Right lobe of liver (tissue), 6 donors: Measurements from ENCODE around the gene IFNA14. TPM values are rescaled to one million over a fixed set of nuclear protein-coding genes. Genes with fewer than 3 reads are reported as not detected.

Experiments used
- ATAC-seq, 4 donors: fragments of 200-7000 bp; cut with Tn5 transposase; one replicate each; pipeline ENCODE4 v1.9.1; 2020; ENCODE audit warnings: mild to moderate bottlenecking in 4 of 4, moderate library complexity in 4 of 4
- DNase-seq, 3 donors: peaks; one replicate each; pipeline ENCODE4 v3.0.0-alpha.2; 2020
- H3K27ac ChIP-seq, 3 donors: fragments of 200-600 bp; one replicate each; pipeline ENCODE4 v1.8.0; 2022
- H3K27me3 ChIP-seq, 2 donors: fragments of 200-600 bp; one replicate each; pipeline ENCODE4 v1.8.0; 2022
- H3K36me3 ChIP-seq, 4 donors: fragments of 200-600 bp; sonication (generic) in 1 of 4; one replicate each; pipeline versions ENCODE4 v1.5.1 to v1.8.0; 2017 to 2022; ENCODE audit warnings: control low read depth in 1 of 4
- H3K4me1 ChIP-seq, 4 donors: fragments of 200-600 bp; sonication (generic) in 1 of 4; one replicate each; pipeline versions ENCODE4 v1.5.1 to v1.8.0; 2017 to 2022; ENCODE audit warnings: control low read depth in 1 of 4
- H3K4me3 ChIP-seq, 3 donors: fragments of 200-600 bp; one replicate each; pipeline ENCODE4 v1.8.0; 2022
- H3K9me3 ChIP-seq, 4 donors: fragments of 200-600 bp; sonication (generic) in 1 of 4; one replicate each; pipeline versions ENCODE4 v1.5.1 to v1.8.0; 2017 to 2022; ENCODE audit warnings: control low read depth in 1 of 4
- CTCF ChIP-seq, 4 donors: fragments of 200-600 bp in 3 of 4; fragments of 450-650 bp in 1 of 4; IDR thresholded peaks; one replicate each; pipeline versions ENCODE4 v1.5.1 to v1.8.0; 2016 to 2022; ENCODE audit warnings: antibody characterized with exemption in 4 of 4, mild to moderate bottlenecking in 2 of 4
- POLR2A ChIP-seq: fragments of 450-650 bp; IDR thresholded peaks from one replicate; pipeline ENCODE4 v1.6.1; 2017; ENCODE audit warnings: antibody characterized with exemption, mild to moderate bottlenecking
- WGBS: methylation state at CpG from one replicate; pipeline ENCODE4 v1.1.6; 2018; ENCODE audit warnings: low coverage, low lambda C conversion rate; ENCODE audit not compliant: insufficient coverage; ENCODE audit errors: missing lambda C conversion rate; 5-methylcytosine and 5-hydroxymethylcytosine counted together
- intact Hi-C, 2 donors: fragments of 100-400 bp; cut with DNase I; formaldehyde crosslinking; loops; one replicate each; pipeline versions ENCODE4 v1.11.2 to v1.14.1; 2022
- long read RNA-seq: library from polyadenylated mRNA; unstranded; transcript quantifications from one replicate; pipeline ENCODE4 v2.0.0, GENCODE V29; 2019
- total RNA-seq, 6 experiments: library from RNA; depleted of rRNA in 2 of 6; stranded (reverse); fragments of >200 nt in 2 of 6; fragmentation: NEBNext Ultra II Directional in 3 of 6; extraction: Animal tissue kit (Norgen Biotek cat#: 25700) in 3 of 6; gene quantifications; one replicate each; pipeline versions ENCODE4 v1.1.0 to v1.2.4, GENCODE V29; 2016 to 2023
- donor health status: DM: no; HTN: yes; CAD: no.
- donor health status: DM: no; HTN: no; CAD: no.
- donor health status: DM: no; HTN: no; CAD: no.
- donor health status: DM: no; HTN: yes; CAD: no.
- donor health status: DM: no; HTN: yes; CAD: no.

Gene IFNA14
- total RNA-seq: not detected
- long read RNA-seq: 0 reads

GRCh38 chr9:21239911-21240310 is at the start of gene IFNA14:
Gene IFNA14, minus strand, starts transcription at chr9:21240005. Its CDS starts 70 bp downstream, at chr9:21239935.
- Histone ChIP-seq H3K27me3 (no peaks in the 10 kb centered on the region), H3K9me3 (no peaks in the 10 kb centered on the region), H3K27ac (no peak within 1 kb of the TSS), H3K36me3 (no peaks in the 10 kb centered on the region), H3K4me1 (no peaks in the 10 kb centered on the region), H3K4me3 (no peak within 1 kb of the TSS)
- ATAC-seq (no peak), DNase-seq (no peak)
- intact Hi-C loops: no loop called here
- no peak for TF ChIP-seq CTCF (IDR thresholded peaks at IDR 0.05)
- no peak for TF ChIP-seq POLR2A
- WGBS: 45% methylated on average over 1 of the region's 2 CpGs

- Histone ChIP-seq H3K4me3 (no peak overlapping the region), H3K4me1 (no peaks in the 10 kb centered on the region), H3K36me3 (no peaks in the 10 kb centered on the region), H3K27ac (no peak overlapping the region), H3K9me3 (no peaks in the 10 kb centered on the region), H3K27me3 (no peaks in the 10 kb centered on the region)
- TF ChIP-seq CTCF (IDR thresholded peaks at IDR 0.05): no peak
- TF ChIP-seq POLR2A: no peak
- WGBS: 30% methylated on average over 3 of the region's 3 CpGs
- DNase-seq (no peak), ATAC-seq (no peak)
- intact Hi-C loops: no loop called here
Observed at GRCh38 chr9:21287280-21287679, 47.5 kb upstream of the IFNA14 start.

GRCh38 chr9:21286659-21287058 is 46.9 kb upstream of the IFNA14 start:
- DNase-seq (no peak), ATAC-seq (no peak)
- TF ChIP-seq CTCF (IDR thresholded peaks at IDR 0.05) (no peak), POLR2A (no peak)
- WGBS: 41% methylated on average over 5 of the region's 5 CpGs
- no peaks in the 10 kb centered on the region for H3K27me3 ChIP-seq
- no peak overlapping the region for H3K4me3 ChIP-seq
- no peak overlapping the region for H3K27ac ChIP-seq
- intact Hi-C loops: no loop called here
- no peaks in the 10 kb centered on the region for H3K4me1 ChIP-seq
- H3K9me3 ChIP-seq: no peaks in the 10 kb centered on the region
- H3K36me3 ChIP-seq: no peaks in the 10 kb centered on the region

GRCh38 chr9:21286099-21286498 is 46.3 kb upstream of the IFNA14 start:
- Histone ChIP-seq H3K27me3 (no peaks in the 10 kb centered on the region), H3K9me3 (no peaks in the 10 kb centered on the region), H3K4me1 (no peaks in the 10 kb centered on the region), H3K4me3 (no peak overlapping the region), H3K36me3 (no peaks in the 10 kb centered on the region), H3K27ac (no peak overlapping the region)
- intact Hi-C loops: no loop called here
- WGBS: 65% methylated on average over 5 of the region's 5 CpGs
- DNase-seq (no peak), ATAC-seq (no peak)
- TF ChIP-seq POLR2A (no peak), CTCF (IDR thresholded peaks at IDR 0.05) (no peak)

GRCh38 chr9:21281275-21281674 is 41.5 kb upstream of the IFNA14 start:
- no peak for ATAC-seq
- intact Hi-C loops: no loop called here
- WGBS: 39% methylated on average over 2 of the region's 2 CpGs

More at GRCh38 chr9:21281275-21281674, 41.5 kb upstream of the IFNA14 start:
- no peak for TF ChIP-seq POLR2A
- TF ChIP-seq CTCF (IDR thresholded peaks at IDR 0.05): no peak
- Histone ChIP-seq H3K36me3 (no peaks in the 10 kb centered on the region), H3K4me1 (no peaks in the 10 kb centered on the region), H3K27me3 (peaks cover 0 to 10% of the 10 kb centered on the region in 2 donors), H3K9me3 (no peaks in the 10 kb centered on the region), H3K27ac (no peak overlapping the region), H3K4me3 (no peak overlapping the region)
- DNase-seq: no peak
